ENCODE data around the gene APMAP. TPM values are rescaled to one million over a fixed set of nuclear protein-coding genes. Genes with fewer than 3 reads are reported as not detected.

The APMAP gene
- total and polyA plus RNA-seq, 9 of the 15 experiments (the other 6 are each of a cell fraction or from before 2014, with no cell fraction given) = 6.7 to 18.2 (median 14.4) TPM

- Histone ChIP-seq H3K79me2 (ENCODE audit: control insufficient read depth, insufficient read depth, low read length) (no peaks in the 10 kb centered on the region), H3K9me3 (replicated peaks; ENCODE audit: control insufficient read depth, insufficient read depth, low read depth, low read length) (no peaks in the 10 kb centered on the region), H4K20me1 (replicated peaks; ENCODE audit: control insufficient read depth, insufficient read depth, low read length) (no peaks in the 10 kb centered on the region), H3K9me1 (ENCODE audit: control insufficient read depth, insufficient read depth, low read length) (no peaks in the 10 kb centered on the region), H2AFZ (ENCODE audit: low read depth, low read length) (no peak overlapping the region), H3K27ac (ENCODE audit: extremely low read depth, low read depth, low read length) (no peak overlapping the region), H3K27me3 (ENCODE audit: control insufficient read depth in 2 of 2, insufficient read depth in 2 of 2, low read length in 2 of 2) (peaks cover 3 to 58% of the 10 kb centered on the region in 2 experiments), H3K4me1 (replicated peaks in 1 of 2; ENCODE audit: control insufficient read depth in 2 of 2, insufficient read depth in 2 of 2, low read length in 2 of 2) (no peaks in the 10 kb centered on the region), H3K9ac (ENCODE audit: insufficient read depth in 1 of 2, low read depth in 2 of 2, low read length in 2 of 2) (no peak overlapping the region), H3K36me3 (ENCODE audit: control insufficient read depth, insufficient read depth, low read length) (no peaks in the 10 kb centered on the region), H3K4me3 (no peak overlapping the region), H3K4me2 (ENCODE audit: insufficient read depth, low read length) (no peak overlapping the region)
- no peak for DNase-seq (ENCODE audit: extremely low read depth in 1 of 4, low spot score in 3 of 4)
- TF ChIP-seq RBFOX2 (IDR thresholded peaks at IDR 0.05; ENCODE audit: low read depth, low read length) (no peak), CSDE1 (IDR thresholded peaks at IDR 0.05) (no peak), THAP7 (CRISPR knock-in tag; IDR thresholded peaks at IDR 0.05) (no peak), PCBP1 (IDR thresholded peaks at IDR 0.05; ENCODE audit: low read depth, low read length, poor library complexity, severe bottlenecking) (no peak), ZC3H11A (IDR thresholded peaks at IDR 0.05; ENCODE audit: low read depth, low read length) (no peak), BDP1 (IDR thresholded peaks at IDR 0.05; ENCODE audit: insufficient read depth, insufficient read length) (no peak), ZKSCAN3 (CRISPR knock-in tag; IDR thresholded peaks at IDR 0.05) (no peak), ZNF316 (IDR thresholded peaks at IDR 0.05) (no peak), ZBTB9 (CRISPR knock-in tag; IDR thresholded peaks at IDR 0.05) (no peak), PHF8 (IDR thresholded peaks at IDR 0.05; ENCODE audit: borderline replicate concordance, low read length) (no peak), ETV6 (IDR thresholded peaks at IDR 0.05; ENCODE audit: borderline replicate concordance in 1 of 2, low read depth in 2 of 2, low read length in 1 of 2) (no peak), ETV6 (CRISPR knock-in tag; IDR thresholded peaks at IDR 0.05; ENCODE audit: borderline replicate concordance) (no peak), KLF10 (CRISPR knock-in tag; IDR thresholded peaks at IDR 0.05) (no peak), MEF2A (IDR thresholded peaks at IDR 0.05; ENCODE audit: control insufficient read depth, low read depth, low read length) (no peak)
- FAIRE-seq = no peak
- 21% methylated on average over 8 of the region's 11 CpGs for WGBS (ENCODE audit: insufficient coverage, low coverage, missing lambda C conversion rate)
- in situ Hi-C loops (cut with MboI) (no loop called here), intact Hi-C loops (cut with micrococcal nuclease) (no loop called here)
- ChIA-PET POLR2A (interaction anchor here (0.6 kb wide), 1 partner anchor 403 kb away, joined by 3 read pairs; no protein-coding TSS in a partner anchor), CTCF (ENCODE audit: low intra/inter-chr PET ratio) (no interaction called here)
- no TSS peak for BruUV-seq (replicated peaks)
- no peak for ATAC-seq
Measured at GRCh38 chr20:25014816-25015215, 22.3 kb upstream of the APMAP start.

Data from K562 (cell line).